GM21529 (cell line): ENCODE results near the gene TIGIT.

Source experiments
- ATAC-seq: cut with Tn5 transposase; IDR thresholded peaks from one replicate; pipeline ENCODE4 v1.9.1; 2021; ENCODE audit not compliant: unreplicated experiment

Gene TIGIT

GRCh38 chr3:114350690-114351089 lies 56.9 kb downstream of the TIGIT start:
- ATAC-seq, result no peak

DNA sequence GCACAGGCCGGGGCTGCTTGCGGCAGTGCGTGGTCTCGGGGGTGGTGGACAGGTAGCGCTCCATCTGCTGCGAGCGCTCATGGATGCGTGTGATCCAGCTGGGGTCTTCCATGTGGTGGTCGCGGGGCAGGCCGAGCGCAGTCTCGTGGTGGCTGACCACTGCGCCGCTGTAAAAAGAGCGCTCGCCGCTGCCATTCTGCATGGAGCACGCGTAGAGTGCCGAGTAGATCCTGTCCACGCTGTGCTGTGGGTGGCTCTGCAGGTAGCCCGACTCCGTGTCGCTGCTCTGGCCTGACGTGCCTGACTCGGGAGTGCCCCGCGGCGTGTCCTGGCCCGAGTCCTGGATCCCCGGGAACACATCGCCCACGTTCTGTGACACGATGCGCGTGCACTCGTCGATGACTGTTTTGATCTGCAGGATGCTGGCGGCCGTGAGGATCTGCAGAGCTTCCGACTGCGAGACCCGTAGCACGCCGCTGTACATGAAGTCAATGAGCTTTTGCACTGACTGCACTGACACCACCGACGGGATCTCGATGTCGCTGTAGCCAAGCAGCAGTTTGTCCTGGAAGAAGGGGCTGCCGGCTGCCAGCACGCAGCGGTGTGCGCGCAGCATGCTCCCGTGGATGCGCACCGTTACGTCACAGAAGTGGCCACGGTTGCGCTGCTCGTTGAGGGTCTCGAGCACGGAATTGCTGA lies 57.4 kb downstream of the TIGIT start:
- ATAC-seq, result no peak

DNA sequence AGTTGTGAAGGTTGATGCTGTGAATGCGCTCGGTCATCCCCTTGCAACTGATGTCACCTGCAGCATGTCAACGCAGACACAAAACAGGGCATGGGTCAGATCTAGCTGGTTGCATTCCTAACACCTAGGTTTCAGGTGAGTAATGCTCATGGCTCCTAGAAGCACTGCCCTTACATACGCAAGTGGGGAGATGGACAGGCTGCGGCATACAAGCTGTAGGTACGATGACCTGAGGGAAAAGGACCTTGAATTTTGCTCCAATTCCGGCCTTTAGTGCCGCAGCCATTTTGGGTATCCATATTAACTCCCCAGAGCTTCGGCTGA lies 58.0 kb downstream of the TIGIT start:
- ATAC-seq, result no peak

DNA sequence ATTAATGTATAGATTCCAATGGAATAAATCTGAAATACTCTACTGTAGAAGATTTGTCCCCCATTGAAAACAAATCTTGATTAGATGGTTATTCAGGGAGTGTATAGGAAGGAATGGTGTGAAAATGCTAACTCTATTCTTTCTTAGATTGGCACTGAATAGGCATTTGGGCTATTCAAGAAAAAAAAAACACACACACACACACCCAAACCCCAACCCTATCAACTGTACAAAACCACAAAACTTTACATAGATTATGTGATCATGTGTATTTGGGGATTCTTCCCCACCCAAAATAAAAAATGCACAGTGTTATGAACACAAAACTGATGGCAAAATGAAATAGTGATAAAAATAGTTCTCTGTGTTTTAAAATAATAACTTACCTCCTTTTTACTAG lies 61.8 kb downstream of the TIGIT start:
- ATAC-seq, result no peak

- ATAC-seq, result no peak
These were observed 62.2 kb downstream of the TIGIT start for GRCh38 chr3:114356066-114356465.

DNA sequence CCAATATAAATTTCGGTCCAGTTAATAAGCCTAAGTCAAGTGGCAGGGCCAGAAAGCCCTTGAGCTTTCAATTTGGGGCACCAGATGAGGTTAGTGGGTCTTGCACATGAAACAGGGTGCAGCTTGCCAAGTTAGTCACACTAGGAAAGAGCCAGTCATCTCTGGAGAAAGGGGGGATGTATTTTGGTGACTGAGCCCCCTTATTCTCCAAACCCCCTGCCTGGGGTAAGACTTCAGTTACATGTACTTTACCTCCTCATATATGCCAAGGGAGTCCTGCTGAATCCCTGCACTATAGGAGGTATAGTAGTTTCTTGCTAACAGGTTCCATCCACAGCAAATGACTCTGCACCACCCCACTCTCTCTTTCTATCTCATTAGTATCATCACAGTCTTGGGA lies 62.7 kb downstream of the TIGIT start:
- no peak for ATAC-seq
